GM19240 (cell line): Measurements from ENCODE around the gene TCEA3.
A peak's percentile ranks its signal among the peaks of the same experiment; 100 is the strongest.

ENCODE experiments used
- DNase-seq: peaks from one replicate; pipeline ENCODE4 v3.0.0; 2011; ENCODE audit warnings: low spot score; ENCODE audit not compliant: insufficient read length

Gene TCEA3

GRCh38 chr1:23421753-23422240 lies 2.8 kb downstream of the TCEA3 start:
- DNase-seq: no peak

- DNase-seq: no peak
These were observed 3.2 kb downstream of the TCEA3 start for GRCh38 chr1:23421343-23421742.

- DNase-seq: no peak
These were observed 3.8 kb downstream of the TCEA3 start for GRCh38 chr1:23420778-23421177.

GRCh38 chr1:23419180-23419579 lies 5.4 kb downstream of the TCEA3 start:
- DNase-seq: no peak

GRCh38 chr1:23417570-23417969 lies 7.0 kb downstream of the TCEA3 start:
- DNase-seq: no peak

- DNase-seq: no peak
These were observed 7.6 kb downstream of the TCEA3 start for GRCh38 chr1:23416964-23417363.

- DNase-seq: no peak
These were observed 15.7 kb downstream of the TCEA3 start for GRCh38 chr1:23408797-23409290.

GRCh38 chr1:23407016-23407630 lies 17.4 kb downstream of the TCEA3 start:
- DNase-seq: no peak

GRCh38 chr1:23405946-23406345 lies 18.6 kb downstream of the TCEA3 start:
- DNase-seq: no peak

GRCh38 chr1:23403735-23404486 lies 20.6 kb downstream of the TCEA3 start:
- DNase-seq: peak; percentile 81

- no peak for DNase-seq
These were observed 21.2 kb downstream of the TCEA3 start for GRCh38 chr1:23403355-23403734.

GRCh38 chr1:23403038-23403336 lies 21.6 kb downstream of the TCEA3 start:
- DNase-seq: no peak

- DNase-seq: no peak
These were observed 22.1 kb downstream of the TCEA3 start for GRCh38 chr1:23402286-23403037.

- no peak for DNase-seq
These were observed 23.2 kb downstream of the TCEA3 start for GRCh38 chr1:23401313-23401712.

GRCh38 chr1:23400324-23401114 lies 24.0 kb downstream of the TCEA3 start:
- no peak for DNase-seq

- DNase-seq: no peak
These were observed 25.3 kb downstream of the TCEA3 start for GRCh38 chr1:23399229-23399628.

- no peak for DNase-seq
These were observed 26.6 kb downstream of the TCEA3 start for GRCh38 chr1:23397908-23398307.

- DNase-seq: no peak
These were observed 28.2 kb downstream of the TCEA3 start for GRCh38 chr1:23396380-23396779.

- no peak for DNase-seq
These were observed 28.7 kb downstream of the TCEA3 start for GRCh38 chr1:23395849-23396248.

GRCh38 chr1:23395154-23395724 lies 29.3 kb downstream of the TCEA3 start:
- no peak for DNase-seq

- DNase-seq: no peak
These were observed 29.9 kb downstream of the TCEA3 start for GRCh38 chr1:23394684-23395083.
